Ovary (tissue), 9 donors: ENCODE data around the gene HP1BP3. TPM values are rescaled to one million over a fixed set of nuclear protein-coding genes. Genes with fewer than 3 reads are reported as not detected.

Experiments
- DNase-seq, 5 donors: peaks; one replicate each; pipeline ENCODE4 v3.0.0-alpha.2; 2019 to 2020
- H3K27ac ChIP-seq, 2 donors: fragments of 200-600 bp; one replicate each; pipeline versions ENCODE4 v1.5.1 to v1.8.0; 2019 to 2022
- H3K27me3 ChIP-seq: fragments of 200-600 bp; one replicate; pipeline ENCODE4 v1.8.0; 2022
- H3K36me3 ChIP-seq: fragments of 200-600 bp; sonication (generic); one replicate; pipeline ENCODE4 v1.5.1; 2019
- H3K4me1 ChIP-seq: one replicate; pipeline ENCODE4 v1.8.1; 2013; ENCODE audit warnings: mild to moderate bottlenecking, moderate library complexity; ENCODE audit not compliant: insufficient read depth
- H3K4me3 ChIP-seq: fragments of 200-600 bp; sonication (generic); one replicate; pipeline ENCODE4 v1.5.1; 2017
- H3K9me3 ChIP-seq, 2 donors: fragments of 200-600 bp in 1 of 2; sonication (generic) in 1 of 2; one replicate each; pipeline versions ENCODE4 v1.5.1 to v1.8.1; 2013 to 2019; ENCODE audit warnings: mild to moderate bottlenecking in 1 of 2, moderate library complexity in 1 of 2
- CTCF ChIP-seq, 3 donors: fragments of 450-650 bp in 2 of 3; fragments of 200-600 bp in 1 of 3; IDR thresholded peaks; one replicate each; pipeline versions ENCODE4 v1.5.1 to v1.8.0; 2016 to 2022; ENCODE audit warnings: antibody characterized with exemption in 3 of 3, mild to moderate bottlenecking in 1 of 3
- EP300 ChIP-seq: sonication (generic); formaldehyde crosslinking; IDR thresholded peaks from one replicate; pipeline ENCODE4 v1.6.1; 2017; ENCODE audit warnings: antibody characterized with exemption
- POLR2A ChIP-seq: fragments of 450-650 bp; IDR thresholded peaks from one replicate; pipeline ENCODE4 v1.6.1; 2017; ENCODE audit warnings: antibody characterized with exemption, mild to moderate bottlenecking, moderate library complexity
- WGBS, 3 donors: extraction: QIAGEN DNeasy Blood & Tissue Kit in 1 of 3; methylation state at CpG; one replicate each; pipeline versions ENCODE4 v1.1.5 to v1.1.7; 2013 to 2017; 5-methylcytosine and 5-hydroxymethylcytosine counted together
- intact Hi-C, 4 donors: fragments of 100-400 bp; cut with DNase I; formaldehyde crosslinking; loops; one replicate each; pipeline versions ENCODE4 v1.11.0 to v1.15.1; 2022 to 2023
- polyA plus RNA-seq, 2 donors: library from polyadenylated mRNA; stranded (reverse); fragments of 200-250 nt in 1 of 2; fragments of 350-450 nt in 1 of 2; fragmentation: Illumina TruSeq in 1 of 2; extraction: RNeasy Lipid Tissue Mini Kit (QIAGEN cat#74804) in 1 of 2; gene quantifications; one replicate each; pipeline ENCODE4 v1.2.3, GENCODE V29; 2013 to 2014
- total RNA-seq, 7 donors: library from RNA; depleted of rRNA in 2 of 7; stranded (reverse); fragments of >200 nt in 2 of 7; fragmentation: NEBNext Ultra II Directional in 3 of 7; extraction: Animal tissue kit (Norgen Biotek cat#: 25700) in 3 of 7; gene quantifications; one replicate each; pipeline versions ENCODE4 v1.1.0 to v1.2.4, GENCODE V29; 2016 to 2023
- donor health status: DM: no; HTN: no; CAD: no; lungs with moderate emphysema.
- donor health status: DM: no; HTN: no; CAD: no.
- donor health status: Bipolar disorder and iron deficiency.
- donor health status: DM: yes; HTN: yes; CAD: no.
- donor health status: DM: no; HTN: no; CAD: no.
- donor health status: DM: yes; HTN: yes; CAD: no.

The HP1BP3 gene
- total and polyA plus RNA-seq, 9 donors, result 162 to 302 (median 211) TPM

GRCh38 chr1:20830378-20830777 is 43.3 kb upstream of the HP1BP3 start:
- Histone ChIP-seq H3K27ac (no peak overlapping the region), H3K4me3 (no peak overlapping the region), H3K36me3 (no peaks in the 10 kb centered on the region), H3K9me3 (no peaks in the 10 kb centered on the region), H3K4me1 (no peaks in the 10 kb centered on the region), H3K27me3 (no peaks in the 10 kb centered on the region)
- intact Hi-C loops, result no loop called here
- no peak for TF ChIP-seq EP300
- no peak for TF ChIP-seq POLR2A
- no peak for TF ChIP-seq CTCF (IDR thresholded peaks at IDR 0.05)
- no peak for DNase-seq
- 67 to 89% (median 83%) methylated on average over 2 of the region's 2 CpGs for WGBS, 3 donors

DNA sequence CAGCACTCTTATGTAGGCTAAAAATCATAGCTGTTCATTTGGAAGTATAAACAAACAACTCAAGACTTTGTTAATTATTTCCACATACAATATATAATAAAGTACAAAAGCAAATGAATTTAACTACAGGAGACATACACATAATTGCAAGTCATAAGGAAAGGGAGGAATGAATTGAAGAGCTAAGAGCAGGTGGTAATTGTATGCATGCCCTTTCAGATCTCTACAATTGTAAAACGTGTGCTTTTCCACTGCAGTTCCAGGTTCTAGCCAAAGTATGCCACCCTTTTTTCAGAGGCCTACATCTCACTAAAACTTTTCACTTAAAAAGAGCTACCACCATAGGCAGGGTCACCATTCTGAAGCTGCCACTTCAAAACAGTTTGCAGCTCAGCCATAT is 42.8 kb upstream of the HP1BP3 start:
- no peak for DNase-seq
- H3K36me3 ChIP-seq, result no peaks in the 10 kb centered on the region
- H3K27me3 ChIP-seq, result no peaks in the 10 kb centered on the region
- no peak for TF ChIP-seq EP300
- no peak for TF ChIP-seq POLR2A
- TF ChIP-seq CTCF (IDR thresholded peaks at IDR 0.05), result no peak
- intact Hi-C loops, result no loop called here
- no peaks in the 10 kb centered on the region for H3K9me3 ChIP-seq
- H3K4me3 ChIP-seq, result no peak overlapping the region
- H3K27ac ChIP-seq, result no peak overlapping the region
- WGBS, 3 donors, result 48 to 55% (median 51%) methylated on average over 1 of the region's 1 CpG
- H3K4me1 ChIP-seq, result no peaks in the 10 kb centered on the region

GRCh38 chr1:20829531-20829930 is 42.4 kb upstream of the HP1BP3 start:
- Histone ChIP-seq H3K27me3 (no peaks in the 10 kb centered on the region), H3K27ac (no peak overlapping the region), H3K9me3 (no peaks in the 10 kb centered on the region), H3K36me3 (no peaks in the 10 kb centered on the region), H3K4me1 (no peaks in the 10 kb centered on the region), H3K4me3 (no peak overlapping the region)
- TF ChIP-seq POLR2A, result no peak
- DNase-seq, result no peak
- intact Hi-C loops, result no loop called here
- 7 to 19% (median 18%) methylated on average over 1 of the region's 1 CpG for WGBS, 3 donors

DNA sequence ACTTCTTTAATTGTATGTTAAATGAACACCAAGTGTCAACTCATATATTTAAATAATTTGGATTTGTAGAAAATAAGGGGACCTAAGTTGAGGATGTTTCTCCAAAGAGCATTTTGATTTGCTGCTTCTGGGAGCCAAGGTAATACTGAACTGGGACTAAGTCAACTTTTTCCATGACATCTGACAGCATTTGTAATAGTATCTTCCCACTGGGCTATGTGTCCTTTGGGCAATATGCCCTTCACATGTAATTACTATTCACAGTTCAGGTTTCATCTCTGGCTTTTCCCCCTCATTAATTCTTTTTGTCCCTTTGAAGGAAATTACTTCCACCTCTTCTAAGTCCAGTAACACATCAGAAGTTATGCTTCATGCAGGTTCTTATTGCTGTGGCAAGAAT is 36.7 kb upstream of the HP1BP3 start:
- intact Hi-C loops, result no loop called here
- no peak overlapping the region for H3K4me3 ChIP-seq
- no peak for TF ChIP-seq POLR2A
- TF ChIP-seq CTCF (IDR thresholded peaks at IDR 0.05), result no peak
- TF ChIP-seq EP300, result no peak
- H3K9me3 ChIP-seq, result no peaks in the 10 kb centered on the region
- no peaks in the 10 kb centered on the region for H3K36me3 ChIP-seq
- no peak overlapping the region for H3K27ac ChIP-seq
- H3K4me1 ChIP-seq, result no peaks in the 10 kb centered on the region
- H3K27me3 ChIP-seq, result no peaks in the 10 kb centered on the region
- DNase-seq, result no peak

GRCh38 chr1:20821466-20821865 is 34.4 kb upstream of the HP1BP3 start:
- H3K27ac ChIP-seq, result no peak overlapping the region
- no peak for DNase-seq
- H3K9me3 ChIP-seq, result no peaks in the 10 kb centered on the region
- intact Hi-C loops, result no loop called here
- 47 to 49% (median 48%) methylated on average over 2 of the region's 2 CpGs for WGBS, 3 donors
- H3K4me1 ChIP-seq, result no peaks in the 10 kb centered on the region
- H3K36me3 ChIP-seq, result no peaks in the 10 kb centered on the region
- H3K4me3 ChIP-seq, result no peak overlapping the region
- TF ChIP-seq CTCF (IDR thresholded peaks at IDR 0.05) (no peak), POLR2A (no peak), EP300 (no peak)
- H3K27me3 ChIP-seq, result no peaks in the 10 kb centered on the region
